NCI-H1694 (cell line): ENCODE data around the gene FARP2.

Experiments used
- DNase-seq: peaks from one replicate; lab custom pipeline; 2025; lab: John Stamatoyannopoulos, UW

Gene FARP2

GRCh38 chr2:241323778-241324177 lies 32.3 kb upstream of the FARP2 start:
- no peak for DNase-seq

DNA sequence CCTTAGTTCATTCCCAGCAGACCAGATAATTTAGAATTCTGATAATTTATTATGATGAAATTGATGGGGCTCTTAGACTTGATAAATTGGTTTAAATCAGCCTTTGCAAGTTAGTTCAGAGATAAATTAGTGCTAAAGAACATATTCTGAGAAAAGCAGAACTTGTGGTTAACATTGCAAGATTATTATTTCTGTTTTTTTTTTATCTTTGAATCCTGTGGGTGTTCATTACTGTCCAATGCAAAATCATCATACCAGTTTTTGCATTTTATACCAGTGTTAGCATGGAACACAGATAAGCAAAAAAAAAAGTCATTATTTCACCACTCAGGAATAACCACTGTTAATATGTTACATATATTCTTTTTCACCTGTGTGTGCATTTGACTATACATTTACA lies 31.3 kb upstream of the FARP2 start:
- DNase-seq, result no peak

DNA sequence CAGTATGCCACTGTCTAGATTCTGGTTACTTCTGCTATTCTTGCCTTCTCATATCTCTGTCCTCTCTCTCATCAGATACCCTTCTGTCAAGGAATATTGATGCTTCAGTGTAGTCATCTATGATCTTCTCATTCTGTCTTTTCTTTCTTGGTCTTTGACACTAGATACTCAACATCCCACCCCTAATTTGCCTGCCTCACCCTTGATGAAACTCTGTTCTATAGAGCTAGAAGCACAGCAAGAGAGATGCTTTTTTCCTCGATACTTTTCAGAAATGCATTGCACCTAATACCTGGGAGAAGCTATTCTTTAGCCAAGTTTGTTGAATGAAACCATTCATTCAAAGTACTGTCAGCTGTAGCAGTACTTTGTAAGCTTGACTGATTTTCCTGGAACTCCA lies 30.8 kb upstream of the FARP2 start:
- no peak for DNase-seq

- no peak for DNase-seq
Observed at GRCh38 chr2:241329669-241330615, 26.1 kb upstream of the FARP2 start.

DNA sequence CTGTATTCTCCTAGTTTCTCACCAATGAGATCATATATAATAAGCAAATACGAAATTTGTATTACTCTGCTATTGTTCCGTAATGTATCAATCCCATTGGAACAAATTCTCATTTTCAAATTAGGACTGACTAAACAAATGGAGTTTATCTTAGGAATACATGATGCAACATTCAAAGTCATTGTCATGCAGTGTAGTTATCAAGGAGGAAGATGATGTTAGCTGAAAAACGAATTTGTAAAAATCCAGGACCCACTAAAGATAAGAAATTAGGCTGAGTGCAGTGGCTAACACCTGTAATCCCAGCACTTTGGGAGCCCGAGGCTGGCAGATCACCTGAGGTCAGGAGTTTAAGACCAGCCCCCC lies 25.5 kb upstream of the FARP2 start:
- DNase-seq, result no peak

DNA sequence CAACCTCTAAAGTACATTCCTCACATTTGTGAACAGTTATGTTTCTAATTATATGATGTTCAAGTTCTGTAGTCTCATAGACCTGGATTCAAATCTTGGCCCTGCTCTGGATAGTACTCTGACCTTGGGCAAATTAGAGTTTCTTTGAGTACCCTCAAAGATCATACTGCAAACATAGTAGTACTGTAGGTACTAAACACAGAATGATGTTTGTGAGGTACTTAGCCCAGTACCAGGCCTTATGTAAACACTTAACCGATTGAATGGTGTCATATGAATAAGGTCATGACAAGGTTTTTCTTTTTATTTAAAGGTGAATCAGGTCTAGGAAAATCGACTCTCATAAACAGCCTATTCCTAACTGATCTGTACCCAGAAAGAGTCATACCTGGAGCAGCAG lies 21.3 kb upstream of the FARP2 start:
- no peak for DNase-seq

- DNase-seq, result no peak
Observed at GRCh38 chr2:241339839-241340630, 16.1 kb upstream of the FARP2 start.

DNA sequence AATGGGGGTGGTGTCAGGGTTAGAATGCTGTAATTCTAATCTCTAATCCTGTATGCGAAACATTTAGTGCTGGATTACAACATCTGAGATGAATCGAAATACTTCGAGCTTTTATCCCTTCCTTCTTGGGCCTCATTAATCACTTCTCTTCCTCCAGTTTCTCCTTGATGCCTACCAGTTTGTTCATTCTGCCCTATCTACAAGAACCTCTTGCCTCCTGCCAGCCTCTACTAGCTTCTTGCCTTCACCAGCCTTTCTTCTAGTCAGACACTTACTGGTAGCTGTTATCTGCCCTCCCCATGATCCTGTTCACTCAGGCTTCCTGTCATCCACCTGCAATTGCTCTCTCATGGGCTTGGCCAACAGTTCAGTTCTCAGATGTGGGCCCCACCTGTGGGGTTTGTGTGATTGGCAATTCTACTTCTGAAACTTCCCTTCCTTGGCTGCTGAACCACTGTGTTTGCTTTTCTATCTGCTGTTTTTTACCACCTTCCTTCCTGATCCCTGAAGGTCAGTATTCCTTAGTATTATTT lies 15.4 kb upstream of the FARP2 start:
- DNase-seq, result no peak

GRCh38 chr2:241344925-241345651 lies 11.0 kb upstream of the FARP2 start:
- DNase-seq, result no peak

DNA sequence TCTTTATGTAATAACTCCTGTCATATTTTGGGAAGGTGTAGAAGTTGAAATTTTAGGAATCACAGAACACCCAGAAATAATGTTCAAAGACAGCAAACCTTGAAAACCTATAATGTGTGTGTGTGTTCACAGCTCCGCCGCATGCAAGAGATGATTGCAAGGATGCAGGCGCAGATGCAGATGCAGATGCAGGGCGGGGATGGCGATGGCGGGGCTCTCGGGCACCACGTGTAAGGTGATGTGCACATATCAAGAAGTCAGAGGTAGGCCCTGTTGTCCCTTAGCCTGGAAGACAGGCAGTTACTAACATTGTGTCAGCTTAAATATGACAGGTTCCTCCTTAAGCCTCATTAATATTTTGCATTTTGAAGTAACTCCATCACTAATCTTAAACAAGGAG lies 6.1 kb upstream of the FARP2 start:
- DNase-seq, result no peak

GRCh38 chr2:241350530-241350877 lies 5.6 kb upstream of the FARP2 start:
- no peak for DNase-seq

GRCh38 chr2:241350878-241351639 lies 5.0 kb upstream of the FARP2 start:
- no peak for DNase-seq

DNA sequence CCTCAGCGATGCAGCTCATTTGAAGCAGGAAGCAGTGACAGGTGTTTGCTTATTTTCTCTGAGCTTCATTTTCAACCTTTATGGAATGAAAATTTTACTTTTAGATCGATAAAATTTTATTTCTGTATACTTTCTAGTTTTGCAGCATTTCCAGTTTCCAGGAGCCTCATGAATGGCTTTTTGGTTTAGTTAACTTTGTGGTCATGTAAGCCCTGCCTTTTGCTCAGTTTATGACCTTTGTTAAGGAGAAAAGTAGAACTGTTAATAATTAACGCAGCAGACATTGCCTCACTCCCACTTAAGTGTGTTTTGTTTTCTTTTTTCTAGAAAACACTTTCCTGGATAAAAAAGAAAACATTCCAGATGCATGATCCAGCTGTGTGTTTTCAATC lies 4.4 kb upstream of the FARP2 start:
- DNase-seq, result no peak

DNA sequence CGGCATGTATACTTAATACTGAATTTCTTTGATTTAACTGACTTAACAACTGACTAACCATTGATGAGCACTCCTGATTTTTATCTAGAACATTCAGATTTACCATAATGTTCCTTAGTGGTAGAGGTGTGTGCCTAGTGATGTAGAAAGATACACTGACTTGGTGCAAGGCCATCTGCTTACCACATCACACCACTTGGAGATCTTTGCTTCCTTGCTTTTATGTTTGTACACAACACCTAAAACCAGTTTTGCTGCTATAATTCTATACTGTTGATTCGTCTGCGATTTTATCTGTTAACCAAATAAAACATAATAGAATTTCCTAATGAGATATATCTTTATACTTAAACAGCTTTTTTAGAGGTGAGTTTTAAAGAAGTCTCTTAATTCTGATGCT lies 3.9 kb upstream of the FARP2 start:
- DNase-seq, result no peak

GRCh38 chr2:241354668-241355658 lies 1.1 kb upstream of the FARP2 start:
- DNase-seq, result no peak

DNA sequence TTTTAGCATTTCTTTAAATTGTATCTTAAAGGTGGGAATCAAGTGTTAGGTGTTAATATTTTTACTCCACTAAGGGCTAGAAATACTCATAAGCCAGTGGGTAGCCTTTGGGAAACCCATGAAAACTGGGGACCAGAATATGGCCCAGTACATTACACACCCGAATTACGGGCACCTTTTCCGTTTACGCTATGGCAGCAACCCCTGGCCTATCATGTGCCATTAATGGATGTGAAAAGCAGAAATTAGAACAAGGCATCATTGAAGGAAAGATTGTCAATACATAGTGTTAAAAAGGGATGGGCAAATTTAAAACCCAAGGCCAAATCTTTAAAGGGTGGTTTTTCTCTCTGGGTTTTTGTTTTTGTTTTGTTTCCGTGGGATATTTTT lies 781 bp downstream of the FARP2 start:
- DNase-seq, result no peak

- no peak for DNase-seq
Observed at GRCh38 chr2:241357531-241357930, 1.4 kb downstream of the FARP2 start.

GRCh38 chr2:241358470-241358869 lies 2.4 kb downstream of the FARP2 start:
- no peak for DNase-seq

DNA sequence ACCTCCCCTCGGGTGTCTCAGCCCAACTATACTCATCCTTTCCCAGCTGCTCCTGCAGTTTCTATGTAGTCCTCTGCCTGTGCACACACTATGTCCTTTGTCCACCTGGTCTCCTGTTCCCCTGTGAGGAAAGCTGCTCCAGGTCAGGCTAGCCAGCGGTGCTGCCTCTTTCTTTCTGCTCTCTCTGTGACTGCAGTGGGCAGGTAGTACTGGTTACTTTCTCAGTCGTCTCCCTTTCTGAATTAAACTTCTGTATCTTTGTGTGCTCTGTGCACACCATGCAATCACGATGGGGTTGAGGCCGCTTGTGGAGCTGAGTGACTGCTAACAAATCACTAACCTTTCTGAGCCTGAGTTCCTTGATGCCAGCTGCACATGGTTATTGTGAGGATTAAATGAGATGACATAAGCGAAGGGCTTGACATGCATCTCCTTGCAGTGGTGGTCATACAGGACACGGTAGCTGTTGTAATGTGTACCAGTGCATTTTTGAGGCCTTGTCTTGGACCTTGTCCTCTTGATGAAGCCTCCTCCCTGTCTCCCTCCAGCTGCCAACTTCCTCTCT lies 3.5 kb downstream of the FARP2 start:
- DNase-seq, result no peak

- DNase-seq, result no peak
Observed at GRCh38 chr2:241363426-241363825, 7.3 kb downstream of the FARP2 start.
